GM19395 (cell line): ENCODE results near the gene SEL1L3.

Experiments used
- ATAC-seq: cut with Tn5 transposase; IDR thresholded peaks from one replicate; pipeline ENCODE4 v1.9.1; 2021; ENCODE audit warnings: mild to moderate bottlenecking, moderate library complexity; ENCODE audit not compliant: unreplicated experiment

Gene SEL1L3

GRCh38 chr4:25759101-25759500, 103.7 kb downstream of the SEL1L3 start:
- ATAC-seq: no peak

- no peak for ATAC-seq
Observed at GRCh38 chr4:25757452-25757851, 105.3 kb downstream of the SEL1L3 start.

- no peak for ATAC-seq
Observed at GRCh38 chr4:25756503-25756902, 106.3 kb downstream of the SEL1L3 start.

- ATAC-seq: no peak
Observed at GRCh38 chr4:25755911-25756310, 106.9 kb downstream of the SEL1L3 start.

GRCh38 chr4:25753239-25753638, 109.5 kb downstream of the SEL1L3 start:
- ATAC-seq: no peak

- ATAC-seq: no peak
Observed at GRCh38 chr4:25750874-25751273, 111.9 kb downstream of the SEL1L3 start.

GRCh38 chr4:25749150-25749794, 113.5 kb downstream of the SEL1L3 start:
- no peak for ATAC-seq

- ATAC-seq: no peak
Observed at GRCh38 chr4:25743971-25744370, 118.8 kb downstream of the SEL1L3 start.

GRCh38 chr4:25729564-25729963, 133.2 kb downstream of the SEL1L3 start:
- no peak for ATAC-seq

- no peak for ATAC-seq
Observed at GRCh38 chr4:25728886-25729285, 133.9 kb downstream of the SEL1L3 start.

GRCh38 chr4:25727711-25728493, 134.9 kb downstream of the SEL1L3 start:
- no peak for ATAC-seq

GRCh38 chr4:25725870-25726269, 136.9 kb downstream of the SEL1L3 start:
- no peak for ATAC-seq

- ATAC-seq: no peak
Observed at GRCh38 chr4:25723409-25723808, 139.4 kb downstream of the SEL1L3 start.

GRCh38 chr4:25722964-25723363, 139.8 kb downstream of the SEL1L3 start:
- no peak for ATAC-seq

- ATAC-seq: no peak
Observed at GRCh38 chr4:25713812-25714211, 149.0 kb downstream of the SEL1L3 start.

- ATAC-seq: no peak
Observed at GRCh38 chr4:25712611-25713010, 150.2 kb downstream of the SEL1L3 start.

GRCh38 chr4:25710637-25711036, 152.2 kb downstream of the SEL1L3 start:
- ATAC-seq: no peak

GRCh38 chr4:25704516-25704915, 158.3 kb downstream of the SEL1L3 start:
- no peak for ATAC-seq

- ATAC-seq: no peak
Observed at GRCh38 chr4:25703731-25704388, 158.9 kb downstream of the SEL1L3 start.

GRCh38 chr4:25702848-25703247, 159.9 kb downstream of the SEL1L3 start:
- ATAC-seq: no peak

GRCh38 chr4:25700661-25701060, 162.1 kb downstream of the SEL1L3 start:
- no peak for ATAC-seq

- no peak for ATAC-seq
Observed at GRCh38 chr4:25697516-25697915, 165.3 kb downstream of the SEL1L3 start.
